ENCODE data around the gene HSPA9. TPM values are rescaled to one million over a fixed set of nuclear protein-coding genes. Genes with fewer than 3 reads are reported as not detected.

The HSPA9 gene
- total and polyA plus RNA-seq, 2 of the 13 experiments (the other 11 are each of a cell fraction or from before 2014, with no cell fraction given), result 165 to 478 TPM

GRCh38 chr5:138536665-138537315 lies 38.4 kb downstream of the HSPA9 start (continued):
- TF ChIP-seq MAFK (conservative IDR thresholded peaks at IDR 0.05 in 1 of 2, IDR thresholded peaks at IDR 0.05 in 1 of 2; ENCODE audit: low read length in 2 of 2) (peak; percentile 31 to 43; a peak in 1 of 4 replicates), ZNF816 (CRISPR knock-in tag; IDR thresholded peaks at IDR 0.05; ENCODE audit: borderline replicate concordance) (no peak), SNAPC4 (CRISPR knock-in tag; IDR thresholded peaks at IDR 0.05) (no peak), MAFF (IDR thresholded peaks at IDR 0.05; ENCODE audit: low read depth, low read length) (peak; percentile 37; the same call in 1 of the 2 replicates), ASH2L (IDR thresholded peaks at IDR 0.05; ENCODE audit: insufficient read length, low read depth, low read length) (peak; percentile 31)

DNA sequence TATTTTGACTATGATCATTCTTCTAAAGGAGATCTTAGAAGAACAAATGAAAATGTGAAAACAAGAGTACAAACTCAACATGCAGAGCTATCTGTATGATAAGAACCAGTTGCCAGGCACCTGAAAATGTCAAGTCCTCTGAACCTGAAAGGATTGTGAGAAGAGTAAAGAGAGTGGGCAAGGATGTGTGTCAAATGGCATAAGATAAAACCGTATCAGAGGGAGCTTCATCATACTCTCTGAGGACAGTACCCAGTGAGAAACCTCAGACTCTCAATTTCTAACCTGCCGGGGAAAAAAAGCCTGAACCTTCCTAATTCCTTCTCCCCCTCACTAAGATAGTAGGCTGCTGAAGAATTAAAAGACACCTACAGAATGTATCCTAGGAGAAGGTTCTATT lies 39.0 kb downstream of the HSPA9 start:
- H3K4me3 ChIP-seq (replicated peaks in 1 of 3; ENCODE audit: insufficient read depth in 1 of 3, low read depth in 2 of 3, low read length in 3 of 3), result no peak overlapping the region
- no peak for TF ChIP-seq FOXK1 (CRISPR knock-in tag; IDR thresholded peaks at IDR 0.05; ENCODE audit: borderline replicate concordance, low read depth)
- TF ChIP-seq NCOR1 (IDR thresholded peaks at IDR 0.05; ENCODE audit: borderline replicate concordance, low read length), result no peak
- TF ChIP-seq ZNF720 (CRISPR knock-in tag; IDR thresholded peaks at IDR 0.05), result no peak
- no peak for TF ChIP-seq POLR2AphosphoS5 (IDR thresholded peaks at IDR 0.05; ENCODE audit: low read depth, low read length)
- H3K9ac ChIP-seq (ENCODE audit: insufficient read depth, low read depth, low read length), result no peak overlapping the region
- H3K4me1 ChIP-seq (ENCODE audit: insufficient read depth, low read length), result peaks cover 91% of the 10 kb centered on the region
- ChIA-PET CTCF (ENCODE audit: low intra/inter-chr PET ratio, low total read pairs) (no interaction called here), POLR2A (interaction anchor here (0.7 to 1.3 kb wide), 3 partner anchors 8 to 87 kb away, joined by 3 read pairs; no protein-coding TSS in a partner anchor)
- peaks cover 30% of the 10 kb centered on the region for H4K20me1 ChIP-seq (ENCODE audit: insufficient read depth, low read length)
- no peaks in the 10 kb centered on the region for H3K27me3 ChIP-seq (ENCODE audit: control insufficient read depth in 1 of 2, insufficient read depth in 2 of 2, low read length in 2 of 2)
- H3K36me3 ChIP-seq (replicated peaks in 1 of 2; ENCODE audit: control insufficient read depth in 1 of 2, insufficient read depth in 2 of 2, low read length in 2 of 2), result peaks cover 5 to 18% of the 10 kb centered on the region in 2 experiments; a peak in 4 of 5 replicates
- peaks cover 83% of the 10 kb centered on the region for H3K79me2 ChIP-seq (ENCODE audit: insufficient read depth, low read length)
- ATAC-seq, result no peak
- in situ Hi-C loops (cut with HindIII; ENCODE audit: extremely low pct_ligation_motif_present, low pct_unique_long_range_greater_than_20kb) (no loop called here), intact Hi-C loops (cut with micrococcal nuclease; ENCODE audit: unreplicated experiment) (no loop called here)
- DNase-seq (ENCODE audit: low spot score), result no peak
- no TSS peak for BruUV-seq (replicated peaks)
- H3K27ac ChIP-seq (ENCODE audit: extremely low read length, insufficient read depth, low read length), result peak overlapping the region; percentile 37
- H3K4me2 ChIP-seq (ENCODE audit: low read depth, low read length), result peak overlapping the region; percentile 36
- WGBS (ENCODE audit: low lambda C conversion rate), result 71% methylated on average over 2 of the region's 2 CpGs
- H3K9me3 ChIP-seq (ENCODE audit: low read length), result no peaks in the 10 kb centered on the region
- H2AFZ ChIP-seq (ENCODE audit: low read length), result no peak overlapping the region
- no peak for FAIRE-seq
